ENCODE measurements around the gene ADAMTS9.

ADAMTS9 gene

GRCh38 chr3:64496786-64497490 is 190.9 kb downstream of the ADAMTS9 start:
- Histone ChIP-seq H3K27me3 (ENCODE audit: control insufficient read depth in 3 of 3, insufficient read depth in 3 of 3, low read depth in 1 of 3, low read length in 3 of 3) (no peaks in the 10 kb centered on the region), H3K9ac (ENCODE audit: low read depth, low read length, poor library complexity) (no peak overlapping the region), H2AFZ (ENCODE audit: low read length) (no peak overlapping the region), H3K4ac (ENCODE audit: low read length) (no peak overlapping the region), H3K79me1 (ENCODE audit: low read depth, low read length) (no peaks in the 10 kb centered on the region), H3K36me3 (replicated peaks in 1 of 2; ENCODE audit: control insufficient read depth in 2 of 2, insufficient read depth in 2 of 2, low read length in 2 of 2) (no peaks in the 10 kb centered on the region), H3K4me3 (ENCODE audit: low read length in 2 of 2) (no peak overlapping the region), H2BK15ac (ENCODE audit: low read length) (no peak overlapping the region), H2BK5ac (ENCODE audit: low read length) (no peak overlapping the region), H2BK120ac (ENCODE audit: low read depth, low read length) (no peak overlapping the region), H2BK12ac (ENCODE audit: low read length) (no peak overlapping the region), H4K91ac (ENCODE audit: low read depth, low read length, poor library complexity) (no peak overlapping the region), H3K27ac (replicated peaks; ENCODE audit: low read length) (no peak overlapping the region), H3K4me2 (ENCODE audit: insufficient read depth, low read length, poor library complexity, severe bottlenecking) (no peak overlapping the region), H3K23ac (ENCODE audit: low read depth, low read length, poor library complexity) (no peak overlapping the region), H3K9me3 (replicated peaks in 1 of 2; ENCODE audit: control insufficient read depth in 2 of 2, insufficient read depth in 1 of 2, low read depth in 1 of 2, low read length in 2 of 2) (no peaks in the 10 kb centered on the region), H3K4me1 (ENCODE audit: control insufficient read depth in 2 of 2, insufficient read depth in 1 of 2, low read depth in 1 of 2, low read length in 2 of 2) (no peaks in the 10 kb centered on the region), H3K14ac (ENCODE audit: low read length) (no peak overlapping the region), H2AK5ac (ENCODE audit: low read depth, low read length) (no peak overlapping the region), H3K18ac (ENCODE audit: low read length) (no peak overlapping the region), H4K8ac (ENCODE audit: low read depth, low read length) (no peak overlapping the region)
- no CpG with 5 or more reads among the region's 5 CpGs for WGBS, 2 donors (ENCODE audit: extremely low coverage in 2 of 2, insufficient read length in 2 of 2, insufficient replicate concordance in 1 of 2)
- no peak for DNase-seq (ENCODE audit: low spot score)

GRCh38 chr3:64495781-64496334 is 191.9 kb downstream of the ADAMTS9 start:
- DNase-seq (ENCODE audit: low spot score), result no peak
- Histone ChIP-seq H3K27ac (replicated peaks; ENCODE audit: low read length) (no peak overlapping the region), H3K9ac (ENCODE audit: low read depth, low read length, poor library complexity) (no peak overlapping the region), H3K9me3 (replicated peaks in 1 of 2; ENCODE audit: control insufficient read depth in 2 of 2, insufficient read depth in 1 of 2, low read depth in 1 of 2, low read length in 2 of 2) (no peaks in the 10 kb centered on the region), H3K23ac (ENCODE audit: low read depth, low read length, poor library complexity) (no peak overlapping the region), H3K4me1 (ENCODE audit: control insufficient read depth in 2 of 2, insufficient read depth in 1 of 2, low read depth in 1 of 2, low read length in 2 of 2) (peaks cover 0 to 5% of the 10 kb centered on the region in 2 donors), H3K4me2 (ENCODE audit: insufficient read depth, low read length, poor library complexity, severe bottlenecking) (no peak overlapping the region), H2AK5ac (ENCODE audit: low read depth, low read length) (no peak overlapping the region), H4K8ac (ENCODE audit: low read depth, low read length) (no peak overlapping the region), H4K91ac (ENCODE audit: low read depth, low read length, poor library complexity) (no peak overlapping the region), H3K14ac (ENCODE audit: low read length) (no peak overlapping the region), H2BK15ac (ENCODE audit: low read length) (no peak overlapping the region), H2BK5ac (ENCODE audit: low read length) (no peak overlapping the region), H3K4me3 (ENCODE audit: low read length in 2 of 2) (no peak overlapping the region), H3K36me3 (replicated peaks in 1 of 2; ENCODE audit: control insufficient read depth in 2 of 2, insufficient read depth in 2 of 2, low read length in 2 of 2) (no peaks in the 10 kb centered on the region), H3K27me3 (ENCODE audit: control insufficient read depth in 3 of 3, insufficient read depth in 3 of 3, low read depth in 1 of 3, low read length in 3 of 3) (no peaks in the 10 kb centered on the region), H2BK12ac (ENCODE audit: low read length) (no peak overlapping the region), H3K79me1 (ENCODE audit: low read depth, low read length) (no peaks in the 10 kb centered on the region), H2BK120ac (ENCODE audit: low read depth, low read length) (no peak overlapping the region), H2AFZ (ENCODE audit: low read length) (no peak overlapping the region), H3K18ac (ENCODE audit: low read length) (no peak overlapping the region), H3K4ac (ENCODE audit: low read length) (no peak overlapping the region)
- WGBS, 2 donors (ENCODE audit: extremely low coverage in 2 of 2, insufficient read length in 2 of 2, insufficient replicate concordance in 1 of 2), result no CpG with 5 or more reads among the region's 2 CpGs

GRCh38 chr3:64495121-64495780 is 192.5 kb downstream of the ADAMTS9 start:
- Histone ChIP-seq H3K18ac (ENCODE audit: low read length) (no peak overlapping the region), H3K79me1 (ENCODE audit: low read depth, low read length) (no peaks in the 10 kb centered on the region), H2BK15ac (ENCODE audit: low read length) (no peak overlapping the region), H3K27me3 (ENCODE audit: control insufficient read depth in 3 of 3, insufficient read depth in 3 of 3, low read depth in 1 of 3, low read length in 3 of 3) (peaks cover 0 to 1% (median 0%) of the 10 kb centered on the region in 3 experiments), H2BK120ac (ENCODE audit: low read depth, low read length) (no peak overlapping the region), H3K14ac (ENCODE audit: low read length) (no peak overlapping the region), H3K9ac (ENCODE audit: low read depth, low read length, poor library complexity) (no peak overlapping the region), H2AK5ac (ENCODE audit: low read depth, low read length) (no peak overlapping the region), H3K4ac (ENCODE audit: low read length) (no peak overlapping the region), H3K27ac (replicated peaks; ENCODE audit: low read length) (no peak overlapping the region), H3K9me3 (replicated peaks in 1 of 2; ENCODE audit: control insufficient read depth in 2 of 2, insufficient read depth in 1 of 2, low read depth in 1 of 2, low read length in 2 of 2) (no peaks in the 10 kb centered on the region), H2BK12ac (ENCODE audit: low read length) (no peak overlapping the region), H3K4me1 (ENCODE audit: control insufficient read depth in 2 of 2, insufficient read depth in 1 of 2, low read depth in 1 of 2, low read length in 2 of 2) (peaks cover under 1 to 6% of the 10 kb centered on the region in 2 donors), H3K36me3 (replicated peaks in 1 of 2; ENCODE audit: control insufficient read depth in 2 of 2, insufficient read depth in 2 of 2, low read length in 2 of 2) (no peaks in the 10 kb centered on the region), H2BK5ac (ENCODE audit: low read length) (no peak overlapping the region), H3K4me2 (ENCODE audit: insufficient read depth, low read length, poor library complexity, severe bottlenecking) (no peak overlapping the region), H3K23ac (ENCODE audit: low read depth, low read length, poor library complexity) (no peak overlapping the region), H4K8ac (ENCODE audit: low read depth, low read length) (no peak overlapping the region), H4K91ac (ENCODE audit: low read depth, low read length, poor library complexity) (no peak overlapping the region), H2AFZ (ENCODE audit: low read length) (no peak overlapping the region), H3K4me3 (ENCODE audit: low read length in 2 of 2) (no peak overlapping the region)
- DNase-seq (ENCODE audit: low spot score), result no peak
- no CpG with 5 or more reads among the region's 4 CpGs for WGBS, 2 donors (ENCODE audit: extremely low coverage in 2 of 2, insufficient read length in 2 of 2, insufficient replicate concordance in 1 of 2)

GRCh38 chr3:64494526-64494925 is 193.3 kb downstream of the ADAMTS9 start:
- Histone ChIP-seq H3K27ac (replicated peaks; ENCODE audit: low read length) (no peak overlapping the region), H3K9ac (ENCODE audit: low read depth, low read length, poor library complexity) (no peak overlapping the region), H3K4me2 (ENCODE audit: insufficient read depth, low read length, poor library complexity, severe bottlenecking) (no peak overlapping the region), H2BK12ac (ENCODE audit: low read length) (no peak overlapping the region), H2BK15ac (ENCODE audit: low read length) (no peak overlapping the region), H3K23ac (ENCODE audit: low read depth, low read length, poor library complexity) (no peak overlapping the region), H3K36me3 (replicated peaks in 1 of 2; ENCODE audit: control insufficient read depth in 2 of 2, insufficient read depth in 2 of 2, low read length in 2 of 2) (no peaks in the 10 kb centered on the region), H3K9me3 (replicated peaks in 1 of 2; ENCODE audit: control insufficient read depth in 2 of 2, insufficient read depth in 1 of 2, low read depth in 1 of 2, low read length in 2 of 2) (no peaks in the 10 kb centered on the region), H3K4me1 (ENCODE audit: control insufficient read depth in 2 of 2, insufficient read depth in 1 of 2, low read depth in 1 of 2, low read length in 2 of 2) (peaks cover 8 to 14% of the 10 kb centered on the region in 2 donors), H3K4me3 (ENCODE audit: low read length in 2 of 2) (no peak overlapping the region), H3K79me1 (ENCODE audit: low read depth, low read length) (no peaks in the 10 kb centered on the region), H2AK5ac (ENCODE audit: low read depth, low read length) (no peak overlapping the region), H3K14ac (ENCODE audit: low read length) (no peak overlapping the region), H4K8ac (ENCODE audit: low read depth, low read length) (no peak overlapping the region), H3K18ac (ENCODE audit: low read length) (peak overlapping the region; percentile 42), H2AFZ (ENCODE audit: low read length) (no peak overlapping the region), H2BK120ac (ENCODE audit: low read depth, low read length) (no peak overlapping the region), H3K27me3 (ENCODE audit: control insufficient read depth in 3 of 3, insufficient read depth in 3 of 3, low read depth in 1 of 3, low read length in 3 of 3) (peaks cover 0 to 2% (median 0%) of the 10 kb centered on the region in 3 experiments), H4K91ac (ENCODE audit: low read depth, low read length, poor library complexity) (no peak overlapping the region), H3K4ac (ENCODE audit: low read length) (no peak overlapping the region), H2BK5ac (ENCODE audit: low read length) (no peak overlapping the region)
- no peak for DNase-seq (ENCODE audit: low spot score)
- WGBS, 2 donors (ENCODE audit: extremely low coverage in 2 of 2, insufficient read length in 2 of 2, insufficient replicate concordance in 1 of 2), result no CpG with 5 or more reads among the region's 2 CpGs

Measured in neuronal stem cell (in vitro differentiated cells).